Heart left ventricle (tissue), 16 donors: ENCODE results near the gene HMG20B. TPM values are rescaled to one million over a fixed set of nuclear protein-coding genes. Genes with fewer than 3 reads are reported as not detected.

Source experiments
- ATAC-seq, 4 donors: fragments of 200-7000 bp; cut with Tn5 transposase; one replicate each; pipeline ENCODE4 v1.9.1; 2020 to 2022; ENCODE audit warnings: moderate library complexity in 4 of 4, mild to moderate bottlenecking in 3 of 4, moderate number of reproducible peaks in 1 of 4
- DNase-seq, 5 donors: peaks; one replicate each; pipeline ENCODE4 v3.0.0-alpha.2; 2020
- H3K27ac ChIP-seq, 12 donors: fragments of 200-600 bp; sonication (generic) in 4 of 12; one replicate each; pipeline versions ENCODE4 v1.5.0 to v1.8.0; 2016 to 2022; ENCODE audit warnings: mild to moderate bottlenecking in 2 of 12
- H3K27me3 ChIP-seq, 9 donors: fragments of 200-600 bp; sonication (generic) in 2 of 9; one replicate each; pipeline versions ENCODE4 v1.5.1 to v1.8.0; 2016 to 2022; ENCODE audit warnings: mild to moderate bottlenecking in 3 of 9
- H3K36me3 ChIP-seq, 9 donors: fragments of 200-600 bp; sonication (generic) in 2 of 9; one replicate each; pipeline versions ENCODE4 v1.5.0 to v1.8.0; 2018 to 2022; ENCODE audit warnings: mild to moderate bottlenecking in 2 of 9
- H3K4me1 ChIP-seq, 12 donors: fragments of 200-600 bp; sonication (generic) in 4 of 12; one replicate each; pipeline versions ENCODE4 v1.5.0 to v1.8.0; 2016 to 2022; ENCODE audit warnings: mild to moderate bottlenecking in 3 of 12
- H3K4me3 ChIP-seq, 12 donors: fragments of 200-600 bp; sonication (generic) in 4 of 12; one replicate each; pipeline versions ENCODE4 v1.5.0 to v1.8.0; 2017 to 2022; ENCODE audit warnings: mild to moderate bottlenecking in 9 of 12, moderate library complexity in 4 of 12
- H3K9me3 ChIP-seq, 12 donors: fragments of 200-600 bp; sonication (generic) in 4 of 12; one replicate each; pipeline versions ENCODE4 v1.5.0 to v1.8.0; 2016 to 2022; ENCODE audit warnings: mild to moderate bottlenecking in 1 of 12
- POLR2A ChIP-seq, 2 donors: fragments of 450-650 bp; IDR thresholded peaks; one replicate each; pipeline ENCODE4 v1.6.1; 2017; ENCODE audit warnings: antibody characterized with exemption in 2 of 2, mild to moderate bottlenecking in 2 of 2, moderate library complexity in 2 of 2
- WGBS, 4 donors: extraction: QIAGEN DNeasy Blood & Tissue Kit in 2 of 4; methylation state at CpG; one replicate each; pipeline versions ENCODE4 v1.1.5 to v1.1.7; 2013 to 2018; 5-methylcytosine and 5-hydroxymethylcytosine counted together
- intact Hi-C, 10 donors: fragments of 100-400 bp; cut with DNase I; formaldehyde crosslinking; loops; one replicate each; pipeline versions ENCODE4 v1.11.1 to v1.14.2; 2022
- polyA plus RNA-seq, 2 donors: library from polyadenylated mRNA; stranded (reverse); fragments of 200-250 nt; gene quantifications; one replicate each; pipeline ENCODE4 v1.2.3, GENCODE V29; 2013
- total RNA-seq, 9 donors: library from RNA; depleted of rRNA in 2 of 9; stranded (reverse); fragments of >200 nt in 2 of 9; fragmentation: NEBNext Ultra II Directional in 3 of 9; extraction: Animal tissue kit (Norgen Biotek cat#: 25700) in 3 of 9; gene quantifications; one replicate each; pipeline versions ENCODE4 v1.1.0 to v1.2.4, GENCODE V29; 2016 to 2023
- TF ChIP-seq, protein P1 (sequence below), 12 donors: fragments of 200-600 bp; sonication (generic) in 4 of 12; IDR thresholded peaks; one replicate each; pipeline versions ENCODE4 v1.5.0 to v1.8.0; 2018 to 2022; ENCODE audit warnings: antibody characterized with exemption in 12 of 12, mild to moderate bottlenecking in 5 of 12
- donor health status: ischemic (EF 13 %, LVEDD 7.1; RV severe dilation, severe dysfunction).
- donor health status: healthy with polysubstance abuse.
- donor health status: DM: no; HTN: yes; CAD: no.
- donor health status: DM: no; HTN: no; CAD: no.
- donor health status: ischemic (EF 25% LVEDD 6.9; RV normal size, moderate dysfunction).
- donor health status: ischemic (EF 25% LVEDD 5.7; RV mildly dilated, moderate dysfunction).
- donor health status: healthy.
- donor health status: DM: yes; HTN: yes; CAD: no.
- donor health status: ischemic (EF 35%, LVEDD 5.7; RV mildly dilated, moderate dysfunction).
- donor health status: nonischemic (EF 11% LVEDD 7.7; RV severe dilation, severe dysfunction).
- donor health status: DM: yes; HTN: yes; CAD: no.
- donor health status: PGD.
- donor health status: ischemic (EF 29% LVEDD 5.4; RV normal size, mild dysfunction).
- donor health status: nonischemic (EF 23%, LVEDD 6.1; RV moderate dilation, normal function).

The HMG20B gene
- total and polyA plus RNA-seq, 11 donors: 24.8 to 68.6 (median 42.1) TPM

DNA sequence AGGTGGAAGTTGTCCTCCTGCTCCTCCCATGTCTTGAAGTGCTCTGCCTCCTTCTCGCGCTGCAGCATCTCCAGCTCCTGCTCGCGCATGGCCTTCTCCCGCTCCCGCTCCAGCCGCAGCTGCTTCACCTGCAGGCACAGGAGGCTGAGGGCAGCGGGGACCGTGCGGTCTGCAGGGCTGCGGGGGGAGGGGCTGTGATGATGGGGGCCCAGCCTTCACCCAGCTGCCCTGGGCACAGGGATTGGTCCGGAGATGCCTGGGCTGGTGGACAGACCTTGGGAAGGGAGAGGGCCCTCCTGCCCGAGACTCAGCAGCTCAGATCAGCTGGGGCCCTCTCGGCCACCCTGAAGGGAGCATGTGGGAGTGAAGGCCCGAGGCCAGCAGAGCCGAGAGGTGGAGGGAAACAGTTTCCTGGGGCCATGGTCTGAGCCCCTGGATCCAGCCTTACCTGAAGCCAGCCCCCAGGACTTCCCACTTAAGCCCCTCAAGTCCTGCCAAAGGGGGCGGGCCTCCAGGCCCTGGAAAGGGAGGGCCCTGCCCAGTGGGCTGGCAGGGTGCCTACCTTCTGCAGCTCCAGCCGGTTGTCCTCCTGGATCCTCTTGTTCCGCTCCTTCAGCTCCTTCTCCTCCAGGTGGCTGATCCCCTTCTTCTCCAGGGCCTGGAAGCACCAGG, 47.5 kb downstream of the HMG20B start:
- Histone ChIP-seq H3K4me3 (no peak overlapping the region), H3K36me3 (peaks cover 0 to 66% (median 25%) of the 10 kb centered on the region in 9 donors), H3K27me3 (no peaks in the 10 kb centered on the region), H3K27ac (no peak overlapping the region), H3K9me3 (no peaks in the 10 kb centered on the region), H3K4me1 (peaks cover 0 to 31% (median 11%) of the 10 kb centered on the region in 12 donors)
- WGBS, 4 donors: 83 to 88% (median 85%) methylated on average over 14 to 19 of the region's 19 CpGs
- no peak for TF ChIP-seq POLR2A (IDR thresholded peaks at IDR 0.05)
- TF ChIP-seq, protein P1, sequence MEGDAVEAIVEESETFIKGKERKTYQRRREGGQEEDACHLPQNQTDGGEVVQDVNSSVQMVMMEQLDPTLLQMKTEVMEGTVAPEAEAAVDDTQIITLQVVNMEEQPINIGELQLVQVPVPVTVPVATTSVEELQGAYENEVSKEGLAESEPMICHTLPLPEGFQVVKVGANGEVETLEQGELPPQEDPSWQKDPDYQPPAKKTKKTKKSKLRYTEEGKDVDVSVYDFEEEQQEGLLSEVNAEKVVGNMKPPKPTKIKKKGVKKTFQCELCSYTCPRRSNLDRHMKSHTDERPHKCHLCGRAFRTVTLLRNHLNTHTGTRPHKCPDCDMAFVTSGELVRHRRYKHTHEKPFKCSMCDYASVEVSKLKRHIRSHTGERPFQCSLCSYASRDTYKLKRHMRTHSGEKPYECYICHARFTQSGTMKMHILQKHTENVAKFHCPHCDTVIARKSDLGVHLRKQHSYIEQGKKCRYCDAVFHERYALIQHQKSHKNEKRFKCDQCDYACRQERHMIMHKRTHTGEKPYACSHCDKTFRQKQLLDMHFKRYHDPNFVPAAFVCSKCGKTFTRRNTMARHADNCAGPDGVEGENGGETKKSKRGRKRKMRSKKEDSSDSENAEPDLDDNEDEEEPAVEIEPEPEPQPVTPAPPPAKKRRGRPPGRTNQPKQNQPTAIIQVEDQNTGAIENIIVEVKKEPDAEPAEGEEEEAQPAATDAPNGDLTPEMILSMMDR (IDR thresholded peaks at IDR 0.05): no peak
- DNase-seq (no peak), ATAC-seq (no peak)
- intact Hi-C loops: no loop called here

DNA sequence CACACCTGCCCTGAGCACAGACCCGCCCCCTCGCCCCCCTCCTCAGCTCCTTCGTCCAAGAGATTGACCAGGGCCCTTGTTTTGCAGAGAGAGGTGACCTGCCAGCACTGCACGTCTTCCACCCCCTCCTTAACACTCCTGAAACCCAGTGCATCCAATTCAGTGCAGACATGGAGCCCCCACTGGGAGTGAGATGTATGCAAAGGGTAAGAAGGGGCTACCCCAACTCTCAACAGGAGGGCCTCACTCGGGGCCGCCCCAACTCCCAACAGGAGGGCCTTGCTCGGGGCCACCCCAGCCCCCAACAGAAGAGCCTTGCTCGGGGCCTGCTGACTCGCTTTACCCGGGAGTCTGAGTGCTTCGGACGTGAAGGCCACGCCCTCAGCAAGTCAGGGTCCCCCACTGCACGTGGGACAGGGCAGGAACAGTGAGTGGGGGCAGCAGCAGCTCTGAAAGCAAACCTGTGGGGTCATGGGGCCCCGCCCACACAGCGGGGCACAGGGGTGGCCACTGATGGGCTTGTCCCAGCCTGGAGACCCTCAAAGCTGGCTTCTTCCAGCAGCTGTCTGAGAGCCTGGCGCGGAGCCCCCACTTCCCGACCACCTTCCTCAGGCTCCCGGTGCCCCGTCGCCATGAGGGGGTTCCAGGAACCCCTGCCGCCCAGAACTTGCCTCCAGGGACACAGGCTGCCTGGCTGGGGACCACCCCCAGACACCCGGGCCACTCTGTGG, 48.2 kb downstream of the HMG20B start:
- Histone ChIP-seq H3K27ac (no peak overlapping the region), H3K27me3 (no peaks in the 10 kb centered on the region), H3K4me3 (no peak overlapping the region), H3K9me3 (no peaks in the 10 kb centered on the region), H3K4me1 (peaks cover 0 to 38% (median 18%) of the 10 kb centered on the region in 12 donors), H3K36me3 (peaks cover 0 to 59% (median 21%) of the 10 kb centered on the region in 9 donors)
- 88 to 90% (median 88%) methylated on average over 22 to 24 of the region's 24 CpGs for WGBS, 4 donors
- ATAC-seq (no peak), DNase-seq (no peak)
- intact Hi-C loops: no loop called here
- TF ChIP-seq, protein P1 (IDR thresholded peaks at IDR 0.05): no peak
- no peak for TF ChIP-seq POLR2A (IDR thresholded peaks at IDR 0.05)

DNA sequence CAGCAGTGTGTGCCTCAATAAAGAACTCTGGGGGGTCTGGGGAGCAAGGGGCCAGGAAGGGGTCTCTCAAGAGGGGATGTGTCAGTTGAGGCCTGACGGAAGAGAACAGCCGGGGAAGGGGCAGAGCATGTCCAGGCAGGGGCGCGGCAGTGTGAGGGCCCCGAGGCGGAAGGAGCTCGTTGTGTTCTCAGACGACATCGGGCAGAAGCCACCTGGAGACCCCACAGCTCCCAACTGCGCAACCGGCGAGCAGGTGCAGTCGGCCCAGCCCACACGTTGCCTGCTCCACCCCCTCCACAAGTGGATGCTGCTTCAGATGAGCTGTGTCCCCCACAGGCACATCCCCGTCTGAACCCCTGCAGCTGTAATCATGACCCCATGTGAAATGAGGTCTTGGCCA, 48.9 kb downstream of the HMG20B start:
- no peak overlapping the region for H3K27ac ChIP-seq
- ATAC-seq (no peak), DNase-seq (no peak)
- H3K4me3 ChIP-seq: no peak overlapping the region
- WGBS, 4 donors: 94 to 96% (median 95%) methylated on average over 13 to 15 of the region's 15 CpGs
- H3K36me3 ChIP-seq: peaks cover 0 to 52% (median 19%) of the 10 kb centered on the region in 9 donors
- H3K4me1 ChIP-seq: peaks cover 0 to 39% (median 19%) of the 10 kb centered on the region in 12 donors
- H3K27me3 ChIP-seq: no peaks in the 10 kb centered on the region
- TF ChIP-seq, protein P1 (IDR thresholded peaks at IDR 0.05): no peak
- no peak for TF ChIP-seq POLR2A (IDR thresholded peaks at IDR 0.05)
- H3K9me3 ChIP-seq: no peaks in the 10 kb centered on the region
- intact Hi-C loops: no loop called here

DNA sequence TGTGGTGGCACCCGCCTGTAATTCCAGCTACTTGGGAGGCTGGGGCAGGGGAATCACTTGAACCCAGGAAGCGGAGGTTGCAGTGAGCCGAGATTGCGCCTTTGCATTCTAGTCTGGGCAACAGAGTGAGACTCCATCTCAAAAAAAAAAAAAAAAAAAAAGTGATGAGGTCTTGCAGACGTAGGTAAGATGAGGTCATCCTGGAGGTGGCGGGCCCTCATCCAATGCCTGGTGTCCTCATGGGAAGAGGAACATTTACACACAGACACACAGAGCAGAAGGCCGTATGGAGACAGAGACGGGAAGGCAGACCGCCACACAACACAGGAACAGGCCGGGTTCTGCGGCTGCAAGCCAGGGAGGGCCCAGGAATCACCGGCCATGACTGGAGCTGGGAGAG, 49.5 kb downstream of the HMG20B start:
- H3K36me3 ChIP-seq: peaks cover 0 to 46% (median 16%) of the 10 kb centered on the region in 9 donors

More for the DNA sequence above, 49.5 kb downstream of the HMG20B start:
- no peak for TF ChIP-seq POLR2A (IDR thresholded peaks at IDR 0.05)
- TF ChIP-seq, protein P1 (IDR thresholded peaks at IDR 0.05): no peak
- H3K9me3 ChIP-seq: no peaks in the 10 kb centered on the region
- DNase-seq (no peak), ATAC-seq (no peak)
- H3K4me1 ChIP-seq: peaks cover 0 to 39% (median 20%) of the 10 kb centered on the region in 12 donors
- H3K4me3 ChIP-seq: no peak overlapping the region
- intact Hi-C loops: no loop called here
- no peaks in the 10 kb centered on the region for H3K27me3 ChIP-seq
- no peak overlapping the region for H3K27ac ChIP-seq
- 80 to 87% (median 83%) methylated on average over 12 of the region's 12 CpGs for WGBS, 4 donors
